Measurements from ENCODE around the gene REELD1. TPM values are rescaled to one million over a fixed set of nuclear protein-coding genes. Genes with fewer than 3 reads are reported as not detected.

The REELD1 gene
- total RNA-seq, 1 experiment from 2014 or later: not detected

GRCh38 chr4:146267826-146268225 lies 53.5 kb downstream of the REELD1 start:
- H3K27ac Mint-ChIP-seq: no peak overlapping the region

More at GRCh38 chr4:146267826-146268225, 53.5 kb downstream of the REELD1 start:
- Histone ChIP-seq H2BK15ac (ENCODE audit: low read depth, low read length) (no peak overlapping the region), H2BK120ac (ENCODE audit: low read depth, low read length, poor library complexity, severe bottlenecking) (no peak overlapping the region), H2BK5ac (ENCODE audit: insufficient read length, low read length) (no peak overlapping the region), H3K56ac (ENCODE audit: insufficient read length, low read depth, low read length) (no peak overlapping the region), H3K23ac (ENCODE audit: insufficient read length, low read depth, low read length) (no peak overlapping the region), H4K91ac (ENCODE audit: insufficient read length, low read depth, low read length) (no peak overlapping the region), H2AFZ (ENCODE audit: low read length) (no peak overlapping the region), H2AK5ac (ENCODE audit: insufficient read length, low read length) (no peak overlapping the region), H3K4me2 (ENCODE audit: insufficient read depth, insufficient read length, low read length) (no peak overlapping the region), H2BK12ac (ENCODE audit: insufficient read length, low read depth, low read length) (no peak overlapping the region), H4K20me1 (ENCODE audit: control insufficient read depth, insufficient read depth, insufficient read length) (no peaks in the 10 kb centered on the region), H4K5ac (ENCODE audit: insufficient read length, low read depth, low read length) (no peak overlapping the region), H3K9me3 (ENCODE audit: control insufficient read depth, low read depth, low read length) (no peaks in the 10 kb centered on the region), H3K9ac (ENCODE audit: extremely low read depth, insufficient read length, low read length) (no peak overlapping the region), H2BK20ac (ENCODE audit: low read depth, low read length, poor library complexity, severe bottlenecking) (no peak overlapping the region), H3K4me1 (ENCODE audit: insufficient read depth, low read length) (peaks cover 2% of the 10 kb centered on the region; the same call in 1 of the 2 replicates), H3K18ac (ENCODE audit: insufficient read length, low read depth, low read length) (no peak overlapping the region), H3K23me2 (ENCODE audit: insufficient read length, low read depth, low read length, poor library complexity, severe bottlenecking) (no peaks in the 10 kb centered on the region), H3K27me3 (ENCODE audit: insufficient read depth, low read length) (no peaks in the 10 kb centered on the region), H3K27ac (ENCODE audit: insufficient read length, low read depth, low read length) (no peak overlapping the region), H4K8ac (replicated peaks; ENCODE audit: insufficient read length, low read depth, low read length) (no peak overlapping the region), H3K14ac (ENCODE audit: insufficient read depth, low read length) (no peak overlapping the region), H3K79me2 (ENCODE audit: insufficient read depth, low read length) (no peaks in the 10 kb centered on the region), H3T11ph (ENCODE audit: low read length) (no peak overlapping the region), H3K79me1 (ENCODE audit: insufficient read depth, low read depth, low read length, poor library complexity, severe bottlenecking) (no peaks in the 10 kb centered on the region), H3K4ac (ENCODE audit: low read depth, low read length) (no peak overlapping the region)
- no peak for DNase-seq
- Mint-ChIP-seq H3K27me3 (ENCODE audit: low read depth) (no peaks in the 10 kb centered on the region), H3K4me3 (no peak overlapping the region), H3K9me3 (no peaks in the 10 kb centered on the region), H3K4me1 (peaks cover 10% of the 10 kb centered on the region in 2 experiments), H3K36me3 (ENCODE audit: insufficient read depth in 1 of 3, low read depth in 3 of 3) (no peaks in the 10 kb centered on the region)
- TF ChIP-seq CTCF (conservative IDR thresholded peaks at IDR 0.05): no peak
- no CpG with 5 or more reads among the region's 5 CpGs for WGBS (ENCODE audit: extremely low coverage, insufficient read length, low lambda C conversion rate)

Measured in H9 (cell line).